Measurements from ENCODE around the gene RBM14.
"Not testable (repeated sequence)": the region's sequence is repeated elsewhere in the genome, so short reads cannot be mapped to it uniquely, and the experiment has no call there.

Gene RBM14

GRCh38 chr11:66616379-66617154 is at the start of gene RBM14:
TSS of gene RBM14 (plus strand) at chr11:66616630. CDS start at chr11:66616721, 91 bp downstream.
- DNase-seq (ENCODE audit: low read depth in 2 of 2): peak; percentile 87 to 95

- no peak for DNase-seq (ENCODE audit: low read depth in 2 of 2)
Observed at GRCh38 chr11:66567787-66568123, 48.7 kb upstream of the RBM14 start.

- DNase-seq (ENCODE audit: low read depth in 2 of 2): peak; percentile 15 to 43
Observed at GRCh38 chr11:66568124-66568916, 48.1 kb upstream of the RBM14 start, which contains the start of gene CTSF. TSS of gene CTSF (minus strand) at chr11:66568606. CDS start at chr11:66568486, 120 bp downstream.

GRCh38 chr11:66569076-66569475 is 47.4 kb upstream of the RBM14 start:
- no peak for DNase-seq (ENCODE audit: low read depth in 2 of 2)

GRCh38 chr11:66570079-66570849 is 46.2 kb upstream of the RBM14 start:
- DNase-seq (ENCODE audit: low read depth in 2 of 2): no peak

- no peak for DNase-seq (ENCODE audit: low read depth in 2 of 2)
Observed at GRCh38 chr11:66570850-66571180, 45.6 kb upstream of the RBM14 start.

- DNase-seq (ENCODE audit: low read depth in 2 of 2): peak; percentile 45 to 75
Observed at GRCh38 chr11:66579017-66579606, 37.3 kb upstream of the RBM14 start.

GRCh38 chr11:66580803-66581202 is 35.6 kb upstream of the RBM14 start:
- no peak for DNase-seq (ENCODE audit: low read depth in 2 of 2)

- no peak for DNase-seq (ENCODE audit: low read depth in 2 of 2)
Observed at GRCh38 chr11:66581261-66581660, 35.2 kb upstream of the RBM14 start.

- not testable (repeated sequence) for DNase-seq (ENCODE audit: low read depth in 2 of 2)
Observed at GRCh38 chr11:66582565-66583147, 33.8 kb upstream of the RBM14 start.

GRCh38 chr11:66585447-66585846 is 31.0 kb upstream of the RBM14 start:
- not testable (repeated sequence) for DNase-seq (ENCODE audit: low read depth in 2 of 2)

GRCh38 chr11:66586136-66586535 is 30.3 kb upstream of the RBM14 start:
- no peak for DNase-seq (ENCODE audit: low read depth in 2 of 2)

- DNase-seq (ENCODE audit: low read depth in 2 of 2): not testable (repeated sequence)
Observed at GRCh38 chr11:66589315-66589714, 27.1 kb upstream of the RBM14 start.

- DNase-seq (ENCODE audit: low read depth in 2 of 2): no peak
Observed at GRCh38 chr11:66589996-66590675, 26.3 kb upstream of the RBM14 start.

GRCh38 chr11:66591175-66591574 is 25.3 kb upstream of the RBM14 start:
- no peak for DNase-seq (ENCODE audit: low read depth in 2 of 2)

GRCh38 chr11:66592457-66593302 is 23.8 kb upstream of the RBM14 start, which contains the start of the genes CCDC87 and CCS:
TSS of gene CCDC87 (minus strand) at chr11:66593063. CDS start at chr11:66593015, 48 bp downstream.
TSS of gene CCS (plus strand) at chr11:66593185. CDS start at chr11:66593262, 77 bp downstream.
- peak; percentile 97 to 98 for DNase-seq (ENCODE audit: low read depth in 2 of 2)

GRCh38 chr11:66593303-66593635 is 23.2 kb upstream of the RBM14 start:
- no peak for DNase-seq (ENCODE audit: low read depth in 2 of 2)

GRCh38 chr11:66593650-66594049 is 22.8 kb upstream of the RBM14 start:
- DNase-seq (ENCODE audit: low read depth in 2 of 2): no peak

- DNase-seq (ENCODE audit: low read depth in 2 of 2): no peak
Observed at GRCh38 chr11:66595245-66595904, 21.1 kb upstream of the RBM14 start.

Data from stimulated activated CD4-positive, alpha-beta T cell treated with anti-CD3 and anti-CD28 coated beads, Interleukin-1b, Interleukin-23, amount 100 ng/mL, for 1 hour (primary cell).